Ovary (tissue), 3 donors: ENCODE results near the gene ZDHHC17.
"Not testable (repeated sequence)": the region's sequence is repeated elsewhere in the genome, so short reads cannot be mapped to it uniquely, and the experiment has no call there.

Source experiments
- CTCF ChIP-seq, 3 donors: fragments of 450-650 bp in 2 of 3; fragments of 200-600 bp in 1 of 3; IDR thresholded peaks; one replicate each; pipeline versions ENCODE4 v1.5.1 to v1.8.0; 2016 to 2022; ENCODE audit warnings: antibody characterized with exemption in 3 of 3, mild to moderate bottlenecking in 1 of 3
- EP300 ChIP-seq: sonication (generic); formaldehyde crosslinking; IDR thresholded peaks from one replicate; pipeline ENCODE4 v1.6.1; 2017; ENCODE audit warnings: antibody characterized with exemption
- POLR2A ChIP-seq: fragments of 450-650 bp; IDR thresholded peaks from one replicate; pipeline ENCODE4 v1.6.1; 2017; ENCODE audit warnings: antibody characterized with exemption, mild to moderate bottlenecking, moderate library complexity
- donor health status: DM: no; HTN: no; CAD: no.

- not testable (repeated sequence) for TF ChIP-seq CTCF (IDR thresholded peaks at IDR 0.05); POLR2A; EP300
These were observed 15.4 kb downstream of the ZDHHC17 start for GRCh38 chr12:76779310-76779709.
